GM18909 (cell line): Measurements from ENCODE around the gene MRAS.
A peak's percentile ranks its signal among the peaks of the same experiment; 100 is the strongest.

Source experiments
- ATAC-seq: cut with Tn5 transposase; IDR thresholded peaks from one replicate; pipeline ENCODE4 v1.9.1; 2021; ENCODE audit warnings: mild to moderate bottlenecking; ENCODE audit not compliant: unreplicated experiment, poor library complexity

Gene MRAS

GRCh38 chr3:138347960-138348753 is at the start of gene MRAS:
Gene MRAS (plus strand): TSS chr3:138348579. CDS start chr3:138372884, 24,305 bp downstream.
- no peak for ATAC-seq

GRCh38 chr3:138300647-138301046 is 47.7 kb upstream of the MRAS start:
- ATAC-seq, result no peak

GRCh38 chr3:138303474-138303873 is 44.9 kb upstream of the MRAS start:
- ATAC-seq, result no peak

GRCh38 chr3:138307899-138308298 is 40.5 kb upstream of the MRAS start:
- ATAC-seq, result no peak

GRCh38 chr3:138308783-138309182 is 39.6 kb upstream of the MRAS start:
- ATAC-seq, result no peak

- ATAC-seq, result no peak
Observed at GRCh38 chr3:138310494-138310893, 37.9 kb upstream of the MRAS start.

GRCh38 chr3:138314751-138315150 is 33.6 kb upstream of the MRAS start:
- no peak for ATAC-seq

GRCh38 chr3:138317687-138318086 is 30.7 kb upstream of the MRAS start:
- no peak for ATAC-seq

- ATAC-seq, result no peak
Observed at GRCh38 chr3:138323971-138324370, 24.4 kb upstream of the MRAS start.

- ATAC-seq, result no peak
Observed at GRCh38 chr3:138325990-138326389, 22.4 kb upstream of the MRAS start.

GRCh38 chr3:138326866-138327595 is 21.3 kb upstream of the MRAS start:
- no peak for ATAC-seq

GRCh38 chr3:138327831-138328230 is 20.5 kb upstream of the MRAS start:
- no peak for ATAC-seq

GRCh38 chr3:138328341-138328740 is 20.0 kb upstream of the MRAS start:
- no peak for ATAC-seq

- ATAC-seq, result peak; percentile 81
Observed at GRCh38 chr3:138329127-138329983, 19.0 kb upstream of the MRAS start, which contains the start of gene NME9. Gene NME9 (minus strand): TSS chr3:138329851. CDS start chr3:138329335, 516 bp downstream.

- ATAC-seq, result no peak
Observed at GRCh38 chr3:138329984-138330293, 18.4 kb upstream of the MRAS start.

GRCh38 chr3:138331143-138331894 is 17.1 kb upstream of the MRAS start:
- no peak for ATAC-seq

- no peak for ATAC-seq
Observed at GRCh38 chr3:138332472-138333073, 15.8 kb upstream of the MRAS start.

GRCh38 chr3:138334608-138335007 is 13.8 kb upstream of the MRAS start:
- ATAC-seq, result no peak

GRCh38 chr3:138336454-138336999 is 11.9 kb upstream of the MRAS start:
- ATAC-seq, result no peak
